H54 (cell line): ENCODE results near the gene C3orf20.

ENCODE experiments used
- DNase-seq: peaks from one replicate; pipeline ENCODE4 v3.0.0; 2011; ENCODE audit warnings: low spot score, mixed read lengths; ENCODE audit not compliant: insufficient read length
- FAIRE-seq: peaks from 3 replicates; lab custom pipeline; 2011; peaks lifted over from hg19 to GRCh38; lab: Jason Lieb, UNC
- POLR2A ChIP-seq: IDR thresholded peaks from 2 replicates; pipeline ENCODE4 v1.6.1; 2011; ENCODE audit warnings: low read depth, mild to moderate bottlenecking, low read length

Gene C3orf20

GRCh38 chr3:14772533-14773138, 97.7 kb downstream of the C3orf20 start:
- FAIRE-seq (no peak), DNase-seq (no peak)
- TF ChIP-seq POLR2A: no peak

GRCh38 chr3:14773281-14773680, 98.3 kb downstream of the C3orf20 start:
- FAIRE-seq (no peak), DNase-seq (no peak)
- TF ChIP-seq POLR2A: no peak

- FAIRE-seq: no peak
- no peak for DNase-seq
- TF ChIP-seq POLR2A: no peak
These were observed 98.8 kb downstream of the C3orf20 start for GRCh38 chr3:14773691-14774128.

GRCh38 chr3:14774431-14774830, 99.5 kb downstream of the C3orf20 start:
- FAIRE-seq: no peak
- DNase-seq: no peak

DNA sequence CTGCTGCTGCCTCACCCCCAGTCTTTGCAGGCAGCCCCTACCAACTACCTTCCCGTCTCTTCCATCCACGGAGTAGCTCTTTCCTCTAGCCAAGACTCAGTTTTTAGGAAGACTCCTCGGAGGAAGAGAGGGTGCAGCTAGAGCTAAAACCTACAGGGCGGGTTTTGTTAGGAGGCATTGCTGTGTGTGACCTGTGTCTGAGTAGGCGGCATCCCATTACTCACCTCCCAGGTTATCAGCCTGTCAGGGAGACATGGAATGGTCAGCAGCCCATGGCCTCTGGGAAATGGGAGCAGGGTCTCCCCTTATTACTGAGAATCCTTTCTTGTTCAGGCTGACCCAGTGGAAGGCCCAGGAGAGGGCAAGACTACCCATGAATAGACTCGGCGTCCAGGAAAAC, 100.1 kb downstream of the C3orf20 start:
- FAIRE-seq (no peak), DNase-seq (no peak)
- TF ChIP-seq POLR2A: no peak

More at GRCh38 chr3:14774431-14774830, 99.5 kb downstream of the C3orf20 start:
- no peak for TF ChIP-seq POLR2A

- no peak for DNase-seq
- no peak for TF ChIP-seq POLR2A
- no peak for FAIRE-seq
These were observed 100.6 kb downstream of the C3orf20 start for GRCh38 chr3:14775563-14775962.

GRCh38 chr3:14779069-14779685, 104.2 kb downstream of the C3orf20 start:
- DNase-seq: no peak
- no peak for TF ChIP-seq POLR2A
- no peak for FAIRE-seq

- peak; percentile 52 for FAIRE-seq
- DNase-seq: peak; percentile 60
- TF ChIP-seq POLR2A: no peak
These were observed 106.1 kb downstream of the C3orf20 start for GRCh38 chr3:14780927-14781507.

DNA sequence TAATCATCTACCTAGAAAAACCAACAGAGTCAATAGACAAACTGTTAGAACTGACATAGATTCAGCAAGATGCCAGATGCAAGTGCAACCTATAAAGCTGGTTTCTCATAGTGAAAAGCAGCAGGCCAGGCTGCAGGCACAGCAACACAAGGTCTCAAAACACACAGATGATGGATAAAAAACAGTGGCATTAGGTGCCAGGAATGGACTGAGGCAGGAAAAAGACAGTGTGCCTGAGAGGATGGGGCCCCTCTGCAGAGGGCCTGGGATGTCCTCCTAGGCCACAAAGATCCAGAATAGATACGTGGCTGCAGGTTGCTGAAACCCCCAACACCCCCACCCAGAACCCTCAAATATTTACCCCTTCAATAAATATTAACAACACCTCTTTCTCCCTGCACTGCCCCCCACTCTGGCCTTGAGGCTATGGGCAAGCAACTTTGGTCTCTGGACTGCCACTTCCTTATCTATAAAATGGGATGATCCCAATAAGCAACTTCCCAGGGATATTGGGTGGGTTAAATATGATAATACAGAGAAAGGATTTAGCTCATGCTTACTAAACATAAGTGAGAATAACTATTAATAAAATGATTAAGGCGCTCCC, 108.6 kb downstream of the C3orf20 start:
- DNase-seq: no peak
- FAIRE-seq: no peak
- TF ChIP-seq POLR2A: no peak

DNA sequence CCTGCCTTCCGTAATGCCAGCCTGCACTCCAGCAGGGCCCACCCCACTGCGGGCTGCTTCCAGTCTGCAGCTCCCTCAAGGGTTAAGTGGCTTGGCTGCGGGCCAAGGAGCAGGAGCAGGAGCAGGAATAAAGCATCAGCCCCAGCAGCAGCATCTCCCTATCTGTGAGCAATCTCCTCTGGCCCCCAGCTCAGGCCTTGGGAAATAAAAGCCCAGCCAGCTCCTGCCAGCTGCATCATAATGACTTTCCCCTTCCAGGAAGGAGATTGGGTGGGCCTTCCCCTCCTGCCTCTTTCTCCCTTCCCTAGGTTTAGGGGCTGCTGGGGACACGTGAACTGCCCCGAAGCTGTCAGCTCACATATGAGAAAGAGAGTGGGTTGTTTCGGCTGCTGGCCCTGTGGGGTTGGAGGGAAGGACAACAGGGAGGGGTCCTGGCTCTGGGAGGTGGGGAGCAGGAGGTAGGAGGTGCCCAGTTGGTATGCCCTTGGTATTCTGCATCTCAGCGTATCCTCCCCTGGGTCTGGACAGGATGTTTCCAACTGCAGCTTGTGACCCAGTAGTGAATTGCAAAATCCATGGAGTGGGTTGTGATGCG, 109.2 kb downstream of the C3orf20 start:
- no peak for TF ChIP-seq POLR2A
- no peak for FAIRE-seq
- no peak for DNase-seq

GRCh38 chr3:14785207-14786155, 110.5 kb downstream of the C3orf20 start:
- no peak for TF ChIP-seq POLR2A
- DNase-seq (no peak), FAIRE-seq (no peak)

GRCh38 chr3:14786369-14786768, 111.4 kb downstream of the C3orf20 start:
- no peak for TF ChIP-seq POLR2A
- FAIRE-seq: no peak

GRCh38 chr3:14787630-14788029, 112.7 kb downstream of the C3orf20 start:
- FAIRE-seq (no peak), DNase-seq (no peak)
- TF ChIP-seq POLR2A: no peak

More at GRCh38 chr3:14786369-14786768, 111.4 kb downstream of the C3orf20 start:
- no peak for DNase-seq

GRCh38 chr3:14788644-14789043, 113.7 kb downstream of the C3orf20 start:
- FAIRE-seq (no peak), DNase-seq (no peak)
- no peak for TF ChIP-seq POLR2A
